ENCODE measurements around the gene CYP2W1. TPM values are rescaled to one million over a fixed set of nuclear protein-coding genes. Genes with fewer than 3 reads are reported as not detected.

The CYP2W1 gene
- total RNA-seq, 1 donor from 2014 or later, result not detected

- TF ChIP-seq CTCF (IDR thresholded peaks at IDR 0.05), result no peak
- POLR2A ChIA-PET, result no interaction called here
- intact Hi-C loops (cut with micrococcal nuclease), result no loop called here
These were observed 3.1 kb downstream of the CYP2W1 start for GRCh38 chr7:985915-986741.

GRCh38 chr7:986766-987751 is 4.1 kb downstream of the CYP2W1 start:
- Mint-ChIP-seq H3K36me3 (ENCODE audit: low read depth) (no peaks in the 10 kb centered on the region), H3K9me3 (no peaks in the 10 kb centered on the region), H3K27ac (no peak overlapping the region), H3K4me3 (no peak overlapping the region), H3K4me1 (no peaks in the 10 kb centered on the region), H3K27me3 (peaks cover 4% of the 10 kb centered on the region)
- ATAC-seq (ENCODE audit: low read depth) (no peak), DNase-seq (no peak)
- ChIA-PET POLR2A (interaction anchor here (2.1 kb wide), 1 partner anchor 11 kb away, joined by 10 read pairs; the partner anchor contains the start of gene COX19), CTCF (no interaction called here)
- no peak for TF ChIP-seq CTCF (IDR thresholded peaks at IDR 0.05)
- intact Hi-C loops (cut with micrococcal nuclease), result no loop called here

More at GRCh38 chr7:985915-986741, 3.1 kb downstream of the CYP2W1 start:
- Mint-ChIP-seq H3K4me1 (no peaks in the 10 kb centered on the region), H3K27ac (no peak overlapping the region), H3K9me3 (no peaks in the 10 kb centered on the region), H3K27me3 (peaks cover 4% of the 10 kb centered on the region), H3K36me3 (ENCODE audit: low read depth) (no peaks in the 10 kb centered on the region), H3K4me3 (no peak overlapping the region)
- ATAC-seq (ENCODE audit: low read depth) (no peak), DNase-seq (no peak)
- CTCF ChIA-PET, result no interaction called here

- no peak for DNase-seq
- H3K9me3 Mint-ChIP-seq, result no peaks in the 10 kb centered on the region
- ATAC-seq (ENCODE audit: low read depth), result no peak
- no peak for TF ChIP-seq CTCF (IDR thresholded peaks at IDR 0.05)
- peaks cover under 1% of the 10 kb centered on the region for H3K4me1 Mint-ChIP-seq
- H3K27me3 Mint-ChIP-seq, result peaks cover 4% of the 10 kb centered on the region
- H3K4me3 Mint-ChIP-seq, result no peak overlapping the region
- POLR2A ChIA-PET, result interaction anchor here (2.1 kb wide), 1 partner anchor 12 kb away, joined by 10 read pairs; the partner anchor contains the start of gene COX19
- no peak overlapping the region for H3K27ac Mint-ChIP-seq
- CTCF ChIA-PET, result no interaction called here
- intact Hi-C loops (cut with micrococcal nuclease), result no loop called here
- no peaks in the 10 kb centered on the region for H3K36me3 Mint-ChIP-seq (ENCODE audit: low read depth)
These were observed 4.9 kb downstream of the CYP2W1 start for GRCh38 chr7:987909-988308.

- TF ChIP-seq CTCF (IDR thresholded peaks at IDR 0.05), result no peak
- intact Hi-C loops (cut with micrococcal nuclease), result no loop called here
- no peaks in the 10 kb centered on the region for H3K9me3 Mint-ChIP-seq
- ChIA-PET POLR2A (interaction anchor here (2.1 kb wide), 1 partner anchor 13 kb away, joined by 10 read pairs; the partner anchor contains the start of gene COX19), CTCF (no interaction called here)
- H3K27me3 Mint-ChIP-seq, result peaks cover 4% of the 10 kb centered on the region
- no peak for DNase-seq
- no peak overlapping the region for H3K27ac Mint-ChIP-seq
- H3K4me1 Mint-ChIP-seq, result peaks cover 6% of the 10 kb centered on the region
- no peak for ATAC-seq (ENCODE audit: low read depth)
- no peaks in the 10 kb centered on the region for H3K36me3 Mint-ChIP-seq (ENCODE audit: low read depth)
- no peak overlapping the region for H3K4me3 Mint-ChIP-seq
These were observed 5.5 kb downstream of the CYP2W1 start for GRCh38 chr7:988426-988911.

Data from activated B cell treated with CpG ODN at 0.5 μM for 24 hours (primary cell).